Measurements from ENCODE around the gene DNAI2.

Gene DNAI2

DNA sequence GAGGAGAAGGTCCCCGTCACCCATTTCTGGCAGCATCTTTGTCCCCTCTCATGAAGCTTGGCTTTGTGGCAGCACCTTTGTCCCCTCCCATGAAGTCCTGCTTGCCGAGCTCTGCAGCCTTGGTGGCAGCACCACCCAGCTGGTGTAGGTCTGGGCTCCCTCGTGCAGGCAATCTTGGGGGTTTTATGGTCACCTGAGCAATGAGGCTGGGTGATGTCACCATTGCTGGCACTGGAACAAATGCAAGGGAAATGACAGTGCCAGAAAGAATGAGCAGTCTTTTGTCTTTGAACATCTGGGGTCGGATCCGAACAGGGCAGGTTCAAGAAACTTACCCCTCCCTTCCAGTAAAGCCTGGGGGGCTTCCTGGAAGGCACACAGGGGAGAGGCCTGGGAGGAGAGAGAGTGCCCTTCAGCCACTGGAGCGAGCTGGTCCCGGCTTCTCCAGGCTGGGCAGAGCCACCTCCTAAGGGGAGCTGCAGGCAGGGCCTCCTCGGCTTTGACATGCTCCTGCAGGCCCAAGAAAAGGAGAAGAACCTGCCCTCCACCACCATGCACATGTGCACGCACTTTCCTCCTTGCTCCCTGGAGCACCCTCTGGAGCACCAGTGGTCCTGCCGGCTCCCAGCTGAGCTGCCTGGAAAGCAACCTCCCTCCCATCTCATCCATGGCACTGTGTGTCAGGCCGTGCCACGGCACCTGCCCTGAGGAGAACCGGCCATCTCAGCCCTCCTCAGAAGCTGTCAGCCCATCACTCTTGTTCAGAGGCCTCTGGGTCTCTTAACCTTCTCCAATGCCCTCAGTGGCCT is 71.6 kb downstream of the DNAI2 start:
- H3K27ac ChIP-seq (ENCODE audit: low read depth in 2 of 2, low read length in 2 of 2) = no peak overlapping the region
- H3K4me1 ChIP-seq (ENCODE audit: control insufficient read depth in 2 of 2, insufficient read depth in 2 of 2, low read length in 2 of 2) = no peaks in the 10 kb centered on the region

GRCh38 chr17:74347646-74348045 is 73.6 kb downstream of the DNAI2 start:
- no peak overlapping the region for H3K27ac ChIP-seq (ENCODE audit: low read depth in 2 of 2, low read length in 2 of 2)

More for the DNA sequence above, 71.6 kb downstream of the DNAI2 start:
- Histone ChIP-seq H3K36me3 (ENCODE audit: control insufficient read depth in 2 of 2, insufficient read depth in 2 of 2, low read length in 2 of 2) (no peaks in the 10 kb centered on the region), H3K4me3 (ENCODE audit: low read length in 2 of 2) (no peak overlapping the region), H3K9me3 (ENCODE audit: control insufficient read depth in 2 of 2, low read length in 2 of 2) (no peaks in the 10 kb centered on the region), H3K27me3 (ENCODE audit: control insufficient read depth in 2 of 2, insufficient read depth in 2 of 2, low read length in 2 of 2) (no peaks in the 10 kb centered on the region), H3K9ac (ENCODE audit: low read depth in 1 of 2, low read length in 2 of 2) (no peak overlapping the region)

GRCh38 chr17:74349120-74349519 is 75.1 kb downstream of the DNAI2 start:
- Histone ChIP-seq H3K4me1 (ENCODE audit: control insufficient read depth in 2 of 2, insufficient read depth in 2 of 2, low read length in 2 of 2) (no peaks in the 10 kb centered on the region), H3K9ac (ENCODE audit: low read depth in 1 of 2, low read length in 2 of 2) (no peak overlapping the region), H3K27me3 (ENCODE audit: control insufficient read depth in 2 of 2, insufficient read depth in 2 of 2, low read length in 2 of 2) (peaks cover 12 to 13% of the 10 kb centered on the region in 2 donors), H3K4me3 (ENCODE audit: low read length in 2 of 2) (no peak overlapping the region), H3K27ac (ENCODE audit: low read depth in 2 of 2, low read length in 2 of 2) (no peak overlapping the region), H3K36me3 (ENCODE audit: control insufficient read depth in 2 of 2, insufficient read depth in 2 of 2, low read length in 2 of 2) (no peaks in the 10 kb centered on the region), H3K9me3 (ENCODE audit: control insufficient read depth in 2 of 2, low read length in 2 of 2) (no peaks in the 10 kb centered on the region)

More at GRCh38 chr17:74347646-74348045, 73.6 kb downstream of the DNAI2 start:
- H3K9me3 ChIP-seq (ENCODE audit: control insufficient read depth in 2 of 2, low read length in 2 of 2) = no peaks in the 10 kb centered on the region
- H3K4me3 ChIP-seq (ENCODE audit: low read length in 2 of 2) = no peak overlapping the region
- H3K36me3 ChIP-seq (ENCODE audit: control insufficient read depth in 2 of 2, insufficient read depth in 2 of 2, low read length in 2 of 2) = no peaks in the 10 kb centered on the region
- peaks cover 5 to 6% of the 10 kb centered on the region in 2 donors for H3K27me3 ChIP-seq (ENCODE audit: control insufficient read depth in 2 of 2, insufficient read depth in 2 of 2, low read length in 2 of 2)
- no peak overlapping the region for H3K9ac ChIP-seq (ENCODE audit: low read depth in 1 of 2, low read length in 2 of 2)
- no peaks in the 10 kb centered on the region for H3K4me1 ChIP-seq (ENCODE audit: control insufficient read depth in 2 of 2, insufficient read depth in 2 of 2, low read length in 2 of 2)

DNA sequence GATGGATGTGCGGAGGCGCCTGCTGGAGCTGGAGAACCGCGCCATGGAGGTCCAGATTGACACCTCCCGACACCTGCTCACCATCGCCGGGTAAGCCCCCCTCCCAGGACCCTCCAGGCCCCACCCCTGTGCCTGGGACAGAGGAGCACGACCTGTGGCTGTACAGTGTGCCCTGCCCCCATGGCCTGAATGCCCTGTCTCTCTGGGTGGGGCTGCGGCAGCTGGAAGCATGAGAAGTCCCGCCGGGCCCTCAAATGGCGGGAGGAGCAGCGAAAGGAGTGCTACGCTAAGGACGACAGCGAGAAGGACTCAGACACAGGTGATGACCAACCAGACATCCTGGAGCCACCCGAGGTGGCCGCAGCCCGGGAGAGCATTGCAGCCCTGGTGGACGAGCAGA is 76.5 kb downstream of the DNAI2 start:
- no peaks in the 10 kb centered on the region for H3K4me1 ChIP-seq (ENCODE audit: control insufficient read depth in 2 of 2, insufficient read depth in 2 of 2, low read length in 2 of 2)
- H3K27ac ChIP-seq (ENCODE audit: low read depth in 2 of 2, low read length in 2 of 2) = no peak overlapping the region
- H3K9ac ChIP-seq (ENCODE audit: low read depth in 1 of 2, low read length in 2 of 2) = no peak overlapping the region
- peaks cover 13 to 24% of the 10 kb centered on the region in 2 donors for H3K27me3 ChIP-seq (ENCODE audit: control insufficient read depth in 2 of 2, insufficient read depth in 2 of 2, low read length in 2 of 2)
- no peak overlapping the region for H3K4me3 ChIP-seq (ENCODE audit: low read length in 2 of 2)
- no peaks in the 10 kb centered on the region for H3K9me3 ChIP-seq (ENCODE audit: control insufficient read depth in 2 of 2, low read length in 2 of 2)
- no peaks in the 10 kb centered on the region for H3K36me3 ChIP-seq (ENCODE audit: control insufficient read depth in 2 of 2, insufficient read depth in 2 of 2, low read length in 2 of 2)

DNA sequence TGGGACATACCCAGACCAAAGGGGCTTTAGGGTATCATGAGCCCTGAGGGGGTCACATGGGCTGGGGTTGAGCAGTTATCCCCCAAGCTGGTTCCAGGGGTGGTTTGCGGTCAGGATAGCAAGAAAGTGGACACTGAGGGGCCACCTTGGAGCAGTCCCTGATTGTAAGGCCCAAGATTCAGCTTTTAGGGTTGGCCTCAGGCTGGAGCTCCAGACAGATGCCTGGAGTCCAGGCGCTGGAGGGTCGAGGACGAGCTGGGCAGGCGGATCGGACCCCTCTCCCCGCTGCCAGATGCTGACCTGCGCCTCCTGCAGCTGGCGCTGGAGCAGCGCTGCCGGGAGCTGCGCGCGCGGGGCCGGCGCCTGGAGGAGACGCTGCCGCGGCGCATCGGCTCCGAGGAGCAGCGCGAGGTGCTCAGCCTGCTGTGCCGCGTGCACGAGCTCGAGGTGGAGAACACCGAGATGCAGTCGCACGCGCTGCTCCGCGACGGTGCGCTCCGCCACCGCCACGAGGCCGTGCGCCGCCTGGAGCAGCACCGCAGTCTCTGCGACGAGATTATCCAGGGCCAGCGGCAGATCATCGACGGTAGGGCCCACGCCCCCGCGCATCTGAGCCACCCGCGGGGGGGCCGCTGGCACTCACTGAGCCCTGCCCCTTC is 77.6 kb downstream of the DNAI2 start:
- H3K4me3 ChIP-seq (ENCODE audit: low read length in 2 of 2) = no peak overlapping the region
- peaks cover 20 to 33% of the 10 kb centered on the region in 2 donors for H3K27me3 ChIP-seq (ENCODE audit: control insufficient read depth in 2 of 2, insufficient read depth in 2 of 2, low read length in 2 of 2)
- no peak overlapping the region for H3K27ac ChIP-seq (ENCODE audit: low read depth in 2 of 2, low read length in 2 of 2)
- no peaks in the 10 kb centered on the region for H3K4me1 ChIP-seq (ENCODE audit: control insufficient read depth in 2 of 2, insufficient read depth in 2 of 2, low read length in 2 of 2)
- no peaks in the 10 kb centered on the region for H3K9me3 ChIP-seq (ENCODE audit: control insufficient read depth in 2 of 2, low read length in 2 of 2)
- no peak overlapping the region for H3K9ac ChIP-seq (ENCODE audit: low read depth in 1 of 2, low read length in 2 of 2)
- H3K36me3 ChIP-seq (ENCODE audit: control insufficient read depth in 2 of 2, insufficient read depth in 2 of 2, low read length in 2 of 2) = no peaks in the 10 kb centered on the region

- H3K27me3 ChIP-seq (ENCODE audit: control insufficient read depth in 2 of 2, insufficient read depth in 2 of 2, low read length in 2 of 2) = peaks cover 35 to 40% of the 10 kb centered on the region in 2 donors
- H3K9ac ChIP-seq (ENCODE audit: low read depth in 1 of 2, low read length in 2 of 2) = no peak overlapping the region
- H3K27ac ChIP-seq (ENCODE audit: low read depth in 2 of 2, low read length in 2 of 2) = no peak overlapping the region
- peaks cover 0 to 4% of the 10 kb centered on the region in 2 donors for H3K4me1 ChIP-seq (ENCODE audit: control insufficient read depth in 2 of 2, insufficient read depth in 2 of 2, low read length in 2 of 2)
- H3K9me3 ChIP-seq (ENCODE audit: control insufficient read depth in 2 of 2, low read length in 2 of 2) = no peaks in the 10 kb centered on the region
- H3K4me3 ChIP-seq (ENCODE audit: low read length in 2 of 2) = no peak overlapping the region
- H3K36me3 ChIP-seq (ENCODE audit: control insufficient read depth in 2 of 2, insufficient read depth in 2 of 2, low read length in 2 of 2) = no peaks in the 10 kb centered on the region
These were observed 79.5 kb downstream of the DNAI2 start for GRCh38 chr17:74353446-74354060.

GRCh38 chr17:74354123-74354522 is 80.1 kb downstream of the DNAI2 start:
- H3K27me3 ChIP-seq (ENCODE audit: control insufficient read depth in 2 of 2, insufficient read depth in 2 of 2, low read length in 2 of 2) = peaks cover 39 to 43% of the 10 kb centered on the region in 2 donors
- H3K4me3 ChIP-seq (ENCODE audit: low read length in 2 of 2) = no peak overlapping the region
- H3K36me3 ChIP-seq (ENCODE audit: control insufficient read depth in 2 of 2, insufficient read depth in 2 of 2, low read length in 2 of 2) = no peaks in the 10 kb centered on the region
- H3K4me1 ChIP-seq (ENCODE audit: control insufficient read depth in 2 of 2, insufficient read depth in 2 of 2, low read length in 2 of 2) = peaks cover 0 to 4% of the 10 kb centered on the region in 2 donors
- H3K27ac ChIP-seq (ENCODE audit: low read depth in 2 of 2, low read length in 2 of 2) = no peak overlapping the region
- H3K9ac ChIP-seq (ENCODE audit: low read depth in 1 of 2, low read length in 2 of 2) = no peak overlapping the region
- H3K9me3 ChIP-seq (ENCODE audit: control insufficient read depth in 2 of 2, low read length in 2 of 2) = no peaks in the 10 kb centered on the region

GRCh38 chr17:74354561-74354960 is 80.5 kb downstream of the DNAI2 start:
- Histone ChIP-seq H3K9ac (ENCODE audit: low read depth in 1 of 2, low read length in 2 of 2) (no peak overlapping the region), H3K36me3 (ENCODE audit: control insufficient read depth in 2 of 2, insufficient read depth in 2 of 2, low read length in 2 of 2) (no peaks in the 10 kb centered on the region), H3K27ac (ENCODE audit: low read depth in 2 of 2, low read length in 2 of 2) (no peak overlapping the region), H3K9me3 (ENCODE audit: control insufficient read depth in 2 of 2, low read length in 2 of 2) (no peaks in the 10 kb centered on the region), H3K4me3 (ENCODE audit: low read length in 2 of 2) (no peak overlapping the region), H3K27me3 (ENCODE audit: control insufficient read depth in 2 of 2, insufficient read depth in 2 of 2, low read length in 2 of 2) (peaks cover 39 to 43% of the 10 kb centered on the region in 2 donors), H3K4me1 (ENCODE audit: control insufficient read depth in 2 of 2, insufficient read depth in 2 of 2, low read length in 2 of 2) (peaks cover 0 to 4% of the 10 kb centered on the region in 2 donors)

- Histone ChIP-seq H3K4me1 (ENCODE audit: control insufficient read depth in 2 of 2, insufficient read depth in 2 of 2, low read length in 2 of 2) (peaks cover 0 to 4% of the 10 kb centered on the region in 2 donors), H3K36me3 (ENCODE audit: control insufficient read depth in 2 of 2, insufficient read depth in 2 of 2, low read length in 2 of 2) (no peaks in the 10 kb centered on the region), H3K9ac (ENCODE audit: low read depth in 1 of 2, low read length in 2 of 2) (no peak overlapping the region), H3K4me3 (ENCODE audit: low read length in 2 of 2) (no peak overlapping the region), H3K27ac (ENCODE audit: low read depth in 2 of 2, low read length in 2 of 2) (no peak overlapping the region), H3K27me3 (ENCODE audit: control insufficient read depth in 2 of 2, insufficient read depth in 2 of 2, low read length in 2 of 2) (peaks cover 44 to 47% of the 10 kb centered on the region in 2 donors), H3K9me3 (ENCODE audit: control insufficient read depth in 2 of 2, low read length in 2 of 2) (no peaks in the 10 kb centered on the region)
These were observed 81.0 kb downstream of the DNAI2 start for GRCh38 chr17:74355065-74355464.
